Measurements from ENCODE around the gene B4GALT3.

The B4GALT3 gene

GRCh38 chr1:161187311-161187710 lies 10.0 kb upstream of the B4GALT3 start:
- DNase-seq (ENCODE audit: low spot score), result no peak

GRCh38 chr1:161185732-161186311 lies 8.5 kb upstream of the B4GALT3 start:
- DNase-seq (ENCODE audit: low spot score), result no peak

GRCh38 chr1:161185282-161185682 lies 8.0 kb upstream of the B4GALT3 start:
- DNase-seq (ENCODE audit: low spot score), result no peak

- peak; percentile 40 for DNase-seq (ENCODE audit: low spot score)
Observed at GRCh38 chr1:161182214-161182613, 4.9 kb upstream of the B4GALT3 start.

- no peak for DNase-seq (ENCODE audit: low spot score)
Observed at GRCh38 chr1:161180639-161181038, 3.3 kb upstream of the B4GALT3 start.

GRCh38 chr1:161179698-161180097 lies 2.4 kb upstream of the B4GALT3 start:
- no peak for DNase-seq (ENCODE audit: low spot score)

- no peak for DNase-seq (ENCODE audit: low spot score)
Observed at GRCh38 chr1:161177936-161178244, 583 bp upstream of the B4GALT3 start.

GRCh38 chr1:161176468-161177111 lies 717 bp downstream of the B4GALT3 start:
- DNase-seq (ENCODE audit: low spot score), result no peak

- DNase-seq (ENCODE audit: low spot score), result no peak
Observed at GRCh38 chr1:161175771-161176453, 1.4 kb downstream of the B4GALT3 start.

- no peak for DNase-seq (ENCODE audit: low spot score)
Observed at GRCh38 chr1:161174911-161175310, 2.4 kb downstream of the B4GALT3 start.

GRCh38 chr1:161173711-161174110 lies 3.6 kb downstream of the B4GALT3 start:
- no peak for DNase-seq (ENCODE audit: low spot score)

GRCh38 chr1:161172776-161173376 lies 4.4 kb downstream of the B4GALT3 start:
- DNase-seq (ENCODE audit: low spot score), result no peak

- DNase-seq (ENCODE audit: low spot score), result no peak
Observed at GRCh38 chr1:161172349-161172748, 5.0 kb downstream of the B4GALT3 start.

- no peak for DNase-seq (ENCODE audit: low spot score)
Observed at GRCh38 chr1:161171696-161172095, 5.6 kb downstream of the B4GALT3 start.

- no peak for DNase-seq (ENCODE audit: low spot score)
Observed at GRCh38 chr1:161171191-161171590, 6.1 kb downstream of the B4GALT3 start.

- DNase-seq (ENCODE audit: low spot score), result no peak
Observed at GRCh38 chr1:161168906-161169305, 8.4 kb downstream of the B4GALT3 start.

- peak; percentile 48 for DNase-seq (ENCODE audit: low spot score)
Observed at GRCh38 chr1:161166669-161167548, 10.4 kb downstream of the B4GALT3 start.

GRCh38 chr1:161165742-161166668 lies 11.3 kb downstream of the B4GALT3 start, which contains the start of gene PPOX:
TSS of gene PPOX (plus strand) at chr1:161166426. CDS start at chr1:161166848, 422 bp downstream.
- peak; percentile 98 for DNase-seq (ENCODE audit: low spot score)

- DNase-seq (ENCODE audit: low spot score), result no peak
Observed at GRCh38 chr1:161164901-161165610, 12.3 kb downstream of the B4GALT3 start.

- DNase-seq (ENCODE audit: low spot score), result no peak
Observed at GRCh38 chr1:161163793-161164192, 13.5 kb downstream of the B4GALT3 start.
